ENCODE measurements around the gene XYLT1. TPM values are rescaled to one million over a fixed set of nuclear protein-coding genes. Genes with fewer than 3 reads are reported as not detected.

XYLT1 gene
- total and polyA plus RNA-seq, 9 of the 15 experiments (the other 6 are each of a cell fraction or from before 2014, with no cell fraction given), result 0.03 to 0.09 (median 0.08) TPM; not detected in 6

GRCh38 chr16:17199135-17199534, 271.6 kb downstream of the XYLT1 start:
- ChIA-PET CTCF (ENCODE audit: low intra/inter-chr PET ratio) (no interaction called here), POLR2A (no interaction called here)
- Histone ChIP-seq H3K4me1 (replicated peaks in 1 of 2; ENCODE audit: control insufficient read depth in 2 of 2, insufficient read depth in 2 of 2, low read length in 2 of 2) (no peaks in the 10 kb centered on the region), H3K79me2 (ENCODE audit: control insufficient read depth, insufficient read depth, low read length) (no peaks in the 10 kb centered on the region), H3K9ac (ENCODE audit: insufficient read depth in 1 of 2, low read depth in 2 of 2, low read length in 2 of 2) (no peak overlapping the region), H4K20me1 (replicated peaks; ENCODE audit: control insufficient read depth, insufficient read depth, low read length) (no peaks in the 10 kb centered on the region), H3K27me3 (ENCODE audit: control insufficient read depth in 2 of 2, insufficient read depth in 2 of 2, low read length in 2 of 2) (peaks cover 7 to 28% of the 10 kb centered on the region in 2 experiments), H3K9me1 (ENCODE audit: control insufficient read depth, insufficient read depth, low read length) (no peaks in the 10 kb centered on the region), H3K9me3 (replicated peaks; ENCODE audit: control insufficient read depth, insufficient read depth, low read depth, low read length) (no peaks in the 10 kb centered on the region), H3K36me3 (ENCODE audit: control insufficient read depth, insufficient read depth, low read length) (no peaks in the 10 kb centered on the region), H3K4me3 (no peak overlapping the region), H2AFZ (ENCODE audit: low read depth, low read length) (no peak overlapping the region), H3K4me2 (ENCODE audit: insufficient read depth, low read length) (no peak overlapping the region), H3K27ac (ENCODE audit: extremely low read depth, low read depth, low read length) (no peak overlapping the region)
- no TSS peak for BruUV-seq (replicated peaks)
- DNase-seq (ENCODE audit: extremely low read depth in 1 of 4, low spot score in 3 of 4), result no peak
- TF ChIP-seq ZBTB40 (IDR thresholded peaks at IDR 0.05), result peak; percentile 92
- peak; percentile 79 for TF ChIP-seq ZBTB40 (CRISPR knock-in tag; IDR thresholded peaks at IDR 0.05)
- TF ChIP-seq KLF6 (CRISPR knock-in tag; IDR thresholded peaks at IDR 0.05; ENCODE audit: borderline replicate concordance), result no peak
- no peak for ATAC-seq
- in situ Hi-C loops (cut with MboI), result no loop called here
- FAIRE-seq, result no peak
- intact Hi-C loops (cut with micrococcal nuclease), result no loop called here
- WGBS (ENCODE audit: insufficient coverage, low coverage, missing lambda C conversion rate), result 0% methylated on average over 3 of the region's 3 CpGs

Measured in K562 (cell line).